IMR-90 (cell line): Measurements from ENCODE around the gene TXNL1. TPM values are rescaled to one million over a fixed set of nuclear protein-coding genes. Genes with fewer than 3 reads are reported as not detected.

Experiments used
- ATAC-seq: fragments of 200-7000 bp; cut with Tn5 transposase; 2 replicates; pipeline ENCODE4 v1.9.1; 2020; ENCODE audit warnings: low read depth, mild to moderate bottlenecking, moderate library complexity
- BruUV-seq: library from RNA; stranded (reverse); fragments of 400-500 nt; replicated peaks from 2 replicates; lab custom pipeline; 2021; lab: Mats Ljungman, UMichigan
- CTCF ChIA-PET: fragments of 300-600 bp; formaldehyde crosslinking; extraction: SDS; loops from one replicate; lab custom pipeline; 2021; ENCODE audit warnings: antibody characterized with exemption; lab: Yijun Ruan, JAX
- POLR2A ChIA-PET: fragments of 300-600 bp; sonication (Branson Sonifier 250); formaldehyde crosslinking; loops from one replicate; lab custom pipeline; 2022; ENCODE audit warnings: antibody characterized with exemption; ENCODE audit not compliant: unreplicated experiment; lab: Charles Lee
- DNase-seq: peaks from one replicate; pipeline ENCODE4 v3.0.0; 2013
- H2AFZ ChIP-seq: replicated peaks from 2 replicates; pipeline ENCODE3; 2013; ENCODE audit warnings: low read length, mild to moderate bottlenecking; ENCODE audit not compliant: poor library complexity
- H2AK5ac ChIP-seq: 2 replicates; pipeline ENCODE4 v1.6.1; 2013; ENCODE audit warnings: low read depth, low read length, inconsistent platforms
- H2AK9ac ChIP-seq: replicated peaks from 2 replicates; pipeline ENCODE3; 2013; ENCODE audit warnings: mild to moderate bottlenecking, low read depth, low read length, moderate library complexity; ENCODE audit not compliant: poor library complexity
- H2BK120ac ChIP-seq: 2 replicates; pipeline ENCODE4 v1.6.1; 2013; ENCODE audit warnings: low read depth, low read length, inconsistent platforms
- H2BK15ac ChIP-seq: 3 replicates; pipeline ENCODE4 v1.6.1; 2013; ENCODE audit warnings: low read depth, low read length, inconsistent platforms
- H2BK20ac ChIP-seq: 2 replicates; pipeline ENCODE4 v1.6.1; 2013; ENCODE audit warnings: low read depth, mild to moderate bottlenecking, inconsistent platforms, low read length, moderate library complexity
- H2BK5ac ChIP-seq: 2 replicates; pipeline ENCODE4 v1.6.1; 2013; ENCODE audit warnings: mild to moderate bottlenecking, low read depth, low read length, inconsistent platforms; ENCODE audit not compliant: poor library complexity, severe bottlenecking
- H3K14ac ChIP-seq: replicated peaks from 2 replicates; pipeline ENCODE4 v1.6.1; 2013; ENCODE audit warnings: low read depth, low read length, inconsistent platforms
- H3K18ac ChIP-seq: 2 replicates; pipeline ENCODE4 v1.6.1; 2013; ENCODE audit warnings: low read depth, low read length, control low read depth
- H3K23ac ChIP-seq: 2 replicates; pipeline ENCODE4 v1.6.1; 2013; ENCODE audit warnings: low read depth, low read length, inconsistent platforms
- H3K27ac ChIP-seq: 2 replicates; pipeline ENCODE4 v1.5.1; 2013; ENCODE audit warnings: mild to moderate bottlenecking, control low read depth, low read length; ENCODE audit not compliant: insufficient read depth
- H3K27me3 ChIP-seq: 2 replicates; pipeline ENCODE4 v1.6.1; 2013; ENCODE audit warnings: low read length; ENCODE audit not compliant: control insufficient read depth, insufficient read depth
- H3K36me3 ChIP-seq: 2 replicates; pipeline ENCODE4 v1.6.1; 2013; ENCODE audit warnings: low read length, mixed read lengths; ENCODE audit not compliant: control insufficient read depth, insufficient read depth
- H3K4ac ChIP-seq: 2 replicates; pipeline ENCODE4 v1.6.1; 2013; ENCODE audit warnings: low read depth, low read length, inconsistent platforms
- H3K4me1 ChIP-seq: 2 replicates; pipeline ENCODE4 v1.6.1; 2013; ENCODE audit warnings: low read length, mixed read lengths; ENCODE audit not compliant: control insufficient read depth, insufficient read depth
- H3K4me2 ChIP-seq: 2 replicates; pipeline ENCODE4 v1.6.1; 2013; ENCODE audit warnings: low read depth, mild to moderate bottlenecking, control low read depth, low read length, moderate library complexity
- H3K4me3 ChIP-seq: 2 replicates; pipeline ENCODE4 v1.5.1; 2013; ENCODE audit warnings: low read depth, mild to moderate bottlenecking, control low read depth, low read length, moderate library complexity; ENCODE audit not compliant: insufficient read depth
- H3K56ac ChIP-seq: 2 replicates; pipeline ENCODE4 v1.6.1; 2013; ENCODE audit warnings: low read length, inconsistent platforms; ENCODE audit not compliant: insufficient read depth; ENCODE audit errors: extremely low read depth
- H3K79me1 ChIP-seq, 2 experiments: 2 replicates each; pipeline ENCODE4 v1.6.1; 2013; ENCODE audit warnings: low read length in 2 of 2, inconsistent platforms in 1 of 2, low read depth in 1 of 2
- H3K9ac ChIP-seq: 2 replicates; pipeline ENCODE4 v1.6.1; 2013; ENCODE audit warnings: low read depth, low read length, control low read depth
- H3K9me1 ChIP-seq: 2 replicates; pipeline ENCODE4 v1.6.1; 2013; ENCODE audit warnings: low read length, inconsistent platforms; ENCODE audit not compliant: insufficient read depth
- H3K9me3 ChIP-seq: 2 replicates; pipeline ENCODE4 v1.6.1; 2013; ENCODE audit warnings: low read length; ENCODE audit not compliant: control insufficient read depth, insufficient read depth
- H4K20me1 ChIP-seq: 2 replicates; pipeline ENCODE4 v1.6.1; 2013; ENCODE audit warnings: low read length, inconsistent platforms; ENCODE audit not compliant: insufficient read depth
- H4K5ac ChIP-seq: 2 replicates; pipeline ENCODE4 v1.6.1; 2013; ENCODE audit warnings: mild to moderate bottlenecking, low read depth, low read length, control low read depth
- H4K8ac ChIP-seq, 2 experiments: 2 replicates each; pipeline ENCODE4 v1.6.1; 2013; ENCODE audit warnings: low read depth in 2 of 2, low read length in 2 of 2, control low read depth in 1 of 2, inconsistent platforms in 1 of 2
- H4K91ac ChIP-seq: 2 replicates; pipeline ENCODE4 v1.6.1; 2013; ENCODE audit warnings: low read depth, low read length, inconsistent platforms; ENCODE audit not compliant: insufficient read depth
- BHLHE40 ChIP-seq: fragments of 150-350 bp; IDR thresholded peaks from 2 replicates; pipeline ENCODE4 v1.6.1; 2016; ENCODE audit warnings: mild to moderate bottlenecking, low read depth, low read length
- CEBPB ChIP-seq: IDR thresholded peaks from 2 replicates; pipeline ENCODE4 v1.6.1; 2012; ENCODE audit warnings: low read depth, low read length, improper control_type of control experiment
- CHD1 ChIP-seq: IDR thresholded peaks from 2 replicates; pipeline ENCODE4 v1.6.1; 2012; ENCODE audit warnings: low read depth, low read length, improper control_type of control experiment
- FOS ChIP-seq: fragments of 150-350 bp; IDR thresholded peaks from 2 replicates; pipeline ENCODE4 v1.6.1; 2016; ENCODE audit warnings: low read depth, low read length
- MAFK ChIP-seq: IDR thresholded peaks from 2 replicates; pipeline ENCODE4 v1.6.1; 2012; ENCODE audit warnings: low read depth, low read length, improper control_type of control experiment
- MAZ ChIP-seq: IDR thresholded peaks from 2 replicates; pipeline ENCODE4 v1.6.1; 2012; ENCODE audit warnings: low read depth, mild to moderate bottlenecking, low read length, improper control_type of control experiment, moderate library complexity, borderline replicate concordance
- MXI1 ChIP-seq: IDR thresholded peaks from 2 replicates; pipeline ENCODE4 v1.6.1; 2012; ENCODE audit warnings: low read depth, mild to moderate bottlenecking, low read length, moderate library complexity, borderline replicate concordance
- NFE2L2 ChIP-seq: fragments of 150-350 bp; IDR thresholded peaks from 2 replicates; pipeline ENCODE4 v1.6.1; 2016; ENCODE audit warnings: low read depth, mild to moderate bottlenecking, low read length
- POLR2A ChIP-seq: IDR thresholded peaks from 2 replicates; pipeline ENCODE4 v1.6.1; 2012; ENCODE audit warnings: mild to moderate bottlenecking, low read depth, low read length
- RAD21 ChIP-seq: IDR thresholded peaks from 2 replicates; pipeline ENCODE4 v1.6.1; 2012; ENCODE audit warnings: low read length, improper control_type of control experiment
- RCOR1 ChIP-seq: IDR thresholded peaks from 2 replicates; pipeline ENCODE4 v1.6.1; 2012; ENCODE audit warnings: mild to moderate bottlenecking, low read length, improper control_type of control experiment; ENCODE audit not compliant: insufficient replicate concordance
- RFX5 ChIP-seq: IDR thresholded peaks from 2 replicates; pipeline ENCODE4 v1.8.0; 2012; ENCODE audit warnings: low read depth, mild to moderate bottlenecking, low read length, moderate library complexity
- SMC3 ChIP-seq: fragments of 150-350 bp; IDR thresholded peaks from 2 replicates; pipeline ENCODE4 v1.6.1; 2016; ENCODE audit warnings: low read depth, mild to moderate bottlenecking, antibody characterized with exemption, low read length, moderate library complexity
- USF2 ChIP-seq: fragments of 150-350 bp; IDR thresholded peaks from 2 replicates; pipeline ENCODE4 v1.6.1; 2017; ENCODE audit warnings: mild to moderate bottlenecking, antibody characterized with exemption, low read length, low read depth
- WGBS, 2 experiments: methylation state at CpG; one replicate each; pipeline versions ENCODE4 v1.1.5 to v1.1.7; 2013; ENCODE audit warnings: missing lambda C conversion rate in 2 of 2; ENCODE audit not compliant: insufficient read length in 1 of 2; ENCODE audit errors: extremely low coverage in 2 of 2; 5-methylcytosine and 5-hydroxymethylcytosine counted together
- dilution Hi-C: fragments of 300-500 bp; cut with HindIII; formaldehyde crosslinking; loops from one replicate; pipeline ENCODE4 v1.14.3; 2018; ENCODE audit warnings: low sequenced_read_pairs; ENCODE audit not compliant: unreplicated experiment
- in situ Hi-C: fragments of 300-500 bp; cut with MboI; formaldehyde crosslinking; loops from 3 replicates; pipeline ENCODE4 v1.14.3; 2019; ENCODE audit warnings: low sequenced_read_pairs, inconsistent platforms, mixed read lengths
- intact Hi-C: fragments of 100-400 bp; cut with micrococcal nuclease; formaldehyde crosslinking; loops from 2 replicates; pipeline ENCODE4 v1.10.0; 2022
- polyA plus RNA-seq, 3 experiments: library from polyadenylated mRNA; depleted of rRNA; stranded (reverse); fragments of >200 nt; gene quantifications; 2 replicates each; pipeline ENCODE4 v1.2.3, GENCODE V29; 2012; ENCODE audit warnings: low replicate concordance in 1 of 3
- total RNA-seq: library from RNA; depleted of rRNA; stranded (reverse); fragments of >200 nt; gene quantifications from 2 replicates; pipeline ENCODE4 v1.2.3, GENCODE V29; 2012
- TF ChIP-seq, protein P1 (sequence below): conservative IDR thresholded peaks from 2 replicates; pipeline ENCODE4 v1.5.1; 2012; ENCODE audit warnings: mild to moderate bottlenecking, low read depth, low read length, improper control_type of control experiment
- TF ChIP-seq, protein P2 (sequence below): fragments of 150-350 bp; IDR thresholded peaks from 2 replicates; pipeline ENCODE4 v1.6.1; 2016; ENCODE audit warnings: low read depth, mild to moderate bottlenecking, low read length, moderate library complexity, borderline replicate concordance

Gene TXNL1
- total and polyA plus RNA-seq, 2 of the 4 experiments (the other 2 are of a cell fraction) = 38.7 to 62.5 TPM

DNA sequence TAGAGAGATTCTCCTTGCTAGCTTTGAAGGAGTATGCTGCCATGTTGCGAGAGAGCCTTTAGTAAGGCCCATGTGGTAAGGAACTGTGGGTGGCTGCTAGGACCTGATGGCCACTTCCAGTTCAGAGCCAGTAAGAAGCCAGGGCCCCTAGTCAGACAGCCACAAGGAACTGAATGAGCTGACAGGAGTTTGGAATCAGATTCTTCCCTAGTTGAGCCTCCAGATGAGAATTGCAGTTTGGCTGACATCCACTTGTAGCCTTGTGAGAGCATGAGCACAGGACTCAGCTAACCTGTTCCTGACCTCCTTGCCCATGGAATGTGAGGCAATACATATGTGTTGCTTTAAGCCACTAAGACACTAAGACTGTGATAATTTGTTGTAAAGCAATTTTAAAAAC, 11.6 kb upstream of the TXNL1 start:
- Histone ChIP-seq H3K56ac (no peak overlapping the region), H2BK120ac (no peak overlapping the region), H3K27me3 (no peaks in the 10 kb centered on the region), H3K79me1 (peaks cover 5 to 16% of the 10 kb centered on the region in 2 experiments), H3K23ac (no peak overlapping the region), H3K36me3 (no peaks in the 10 kb centered on the region), H2AK9ac (peak overlapping the region; percentile 69), H3K4ac (no peak overlapping the region), H3K9ac (no peak overlapping the region), H3K4me1 (peaks cover 3% of the 10 kb centered on the region; the same call in 1 of the 2 replicates), H2BK5ac (no peak overlapping the region), H4K91ac (no peak overlapping the region), H4K8ac (peak overlapping the region; percentile 35 to 79; a peak in 2 of 4 replicates), H3K4me2 (no peak overlapping the region), H3K27ac (no peak overlapping the region), H3K14ac (no peak overlapping the region), H4K5ac (no peak overlapping the region), H4K20me1 (no peaks in the 10 kb centered on the region), H3K9me1 (peaks cover 4% of the 10 kb centered on the region), H2BK20ac (no peak overlapping the region), H2AFZ (no peak overlapping the region), H3K4me3 (no peak overlapping the region), H2AK5ac (peak overlapping the region; percentile 64; the same call in 1 of the 2 replicates), H3K18ac (no peak overlapping the region), H3K9me3 (no peaks in the 10 kb centered on the region), H2BK15ac (no peak overlapping the region)
- in situ Hi-C loops (no loop called here), dilution Hi-C loops (no loop called here), intact Hi-C loops (no loop called here)
- TF ChIP-seq CHD1 (no peak), MXI1 (no peak), MAFK (no peak), NFE2L2 (no peak), CEBPB (no peak), RFX5 (no peak), MAZ (no peak), RCOR1 (no peak), BHLHE40 (no peak), POLR2A (no peak), FOS (no peak), SMC3 (no peak), USF2 (no peak), RAD21 (no peak)
- TF ChIP-seq, protein P1, sequence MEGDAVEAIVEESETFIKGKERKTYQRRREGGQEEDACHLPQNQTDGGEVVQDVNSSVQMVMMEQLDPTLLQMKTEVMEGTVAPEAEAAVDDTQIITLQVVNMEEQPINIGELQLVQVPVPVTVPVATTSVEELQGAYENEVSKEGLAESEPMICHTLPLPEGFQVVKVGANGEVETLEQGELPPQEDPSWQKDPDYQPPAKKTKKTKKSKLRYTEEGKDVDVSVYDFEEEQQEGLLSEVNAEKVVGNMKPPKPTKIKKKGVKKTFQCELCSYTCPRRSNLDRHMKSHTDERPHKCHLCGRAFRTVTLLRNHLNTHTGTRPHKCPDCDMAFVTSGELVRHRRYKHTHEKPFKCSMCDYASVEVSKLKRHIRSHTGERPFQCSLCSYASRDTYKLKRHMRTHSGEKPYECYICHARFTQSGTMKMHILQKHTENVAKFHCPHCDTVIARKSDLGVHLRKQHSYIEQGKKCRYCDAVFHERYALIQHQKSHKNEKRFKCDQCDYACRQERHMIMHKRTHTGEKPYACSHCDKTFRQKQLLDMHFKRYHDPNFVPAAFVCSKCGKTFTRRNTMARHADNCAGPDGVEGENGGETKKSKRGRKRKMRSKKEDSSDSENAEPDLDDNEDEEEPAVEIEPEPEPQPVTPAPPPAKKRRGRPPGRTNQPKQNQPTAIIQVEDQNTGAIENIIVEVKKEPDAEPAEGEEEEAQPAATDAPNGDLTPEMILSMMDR = no peak
- TF ChIP-seq, protein P2, sequence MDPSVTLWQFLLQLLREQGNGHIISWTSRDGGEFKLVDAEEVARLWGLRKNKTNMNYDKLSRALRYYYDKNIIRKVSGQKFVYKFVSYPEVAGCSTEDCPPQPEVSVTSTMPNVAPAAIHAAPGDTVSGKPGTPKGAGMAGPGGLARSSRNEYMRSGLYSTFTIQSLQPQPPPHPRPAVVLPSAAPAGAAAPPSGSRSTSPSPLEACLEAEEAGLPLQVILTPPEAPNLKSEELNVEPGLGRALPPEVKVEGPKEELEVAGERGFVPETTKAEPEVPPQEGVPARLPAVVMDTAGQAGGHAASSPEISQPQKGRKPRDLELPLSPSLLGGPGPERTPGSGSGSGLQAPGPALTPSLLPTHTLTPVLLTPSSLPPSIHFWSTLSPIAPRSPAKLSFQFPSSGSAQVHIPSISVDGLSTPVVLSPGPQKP = no peak
- DNase-seq = peak; percentile 43
- no TSS peak for BruUV-seq
- ChIA-PET CTCF (no interaction called here), POLR2A (no interaction called here)
- WGBS, 2 experiments = 100% methylated on average over 1 of the region's 1 CpG; no CpG with 5 or more reads in 1 of the 2 experiments
- ATAC-seq = no peak
